ENCODE data around the gene TCF4.

GRCh38 chr18:55513161-55513560, 74.8 kb downstream of the TCF4 start:
- TF ChIP-seq EZH2 (IDR thresholded peaks at IDR 0.05), result no peak
- no peak for TF ChIP-seq CTCF (IDR thresholded peaks at IDR 0.05 in 2 of 3, conservative IDR thresholded peaks at IDR 0.05 in 1 of 3; ENCODE audit: borderline replicate concordance in 1 of 3, insufficient read depth in 1 of 3, low read depth in 2 of 3, low read length in 2 of 3)
- no peak for TF ChIP-seq CEBPB (IDR thresholded peaks at IDR 0.05; ENCODE audit: low read depth)
- TF ChIP-seq POLR2AphosphoS5 (IDR thresholded peaks at IDR 0.05; ENCODE audit: low read depth, low read length), result no peak
- TF ChIP-seq ATF3 (IDR thresholded peaks at IDR 0.05), result no peak
- TF ChIP-seq POLR2A (IDR thresholded peaks at IDR 0.05; ENCODE audit: borderline replicate concordance, extremely low read depth, insufficient read depth, insufficient read length), result no peak
- TF ChIP-seq SP1 (IDR thresholded peaks at IDR 0.05; ENCODE audit: low read depth), result no peak
- no peak for TF ChIP-seq EGR1 (IDR thresholded peaks at IDR 0.05; ENCODE audit: low read depth)
- no peak for TF ChIP-seq CBX3 (IDR thresholded peaks at IDR 0.05; ENCODE audit: low read depth)
- TF ChIP-seq YY1 (IDR thresholded peaks at IDR 0.05; ENCODE audit: extremely low read depth, insufficient replicate concordance, low read depth, low read length), result no peak
- TF ChIP-seq MAX (IDR thresholded peaks at IDR 0.05), result no peak
- no peak for TF ChIP-seq RAD21 (IDR thresholded peaks at IDR 0.05; ENCODE audit: low read depth)
